Iris pigment epithelial cell (primary cell): Measurements from ENCODE around the gene PCCA.
"Not testable (repeated sequence)": the region's sequence is repeated elsewhere in the genome, so short reads cannot be mapped to it uniquely, and the experiment has no call there.

Experiments used
- DNase-seq: peaks from one replicate; pipeline ENCODE4 v3.0.0-alpha.2; 2011; ENCODE audit warnings: low read depth

The PCCA gene

DNA sequence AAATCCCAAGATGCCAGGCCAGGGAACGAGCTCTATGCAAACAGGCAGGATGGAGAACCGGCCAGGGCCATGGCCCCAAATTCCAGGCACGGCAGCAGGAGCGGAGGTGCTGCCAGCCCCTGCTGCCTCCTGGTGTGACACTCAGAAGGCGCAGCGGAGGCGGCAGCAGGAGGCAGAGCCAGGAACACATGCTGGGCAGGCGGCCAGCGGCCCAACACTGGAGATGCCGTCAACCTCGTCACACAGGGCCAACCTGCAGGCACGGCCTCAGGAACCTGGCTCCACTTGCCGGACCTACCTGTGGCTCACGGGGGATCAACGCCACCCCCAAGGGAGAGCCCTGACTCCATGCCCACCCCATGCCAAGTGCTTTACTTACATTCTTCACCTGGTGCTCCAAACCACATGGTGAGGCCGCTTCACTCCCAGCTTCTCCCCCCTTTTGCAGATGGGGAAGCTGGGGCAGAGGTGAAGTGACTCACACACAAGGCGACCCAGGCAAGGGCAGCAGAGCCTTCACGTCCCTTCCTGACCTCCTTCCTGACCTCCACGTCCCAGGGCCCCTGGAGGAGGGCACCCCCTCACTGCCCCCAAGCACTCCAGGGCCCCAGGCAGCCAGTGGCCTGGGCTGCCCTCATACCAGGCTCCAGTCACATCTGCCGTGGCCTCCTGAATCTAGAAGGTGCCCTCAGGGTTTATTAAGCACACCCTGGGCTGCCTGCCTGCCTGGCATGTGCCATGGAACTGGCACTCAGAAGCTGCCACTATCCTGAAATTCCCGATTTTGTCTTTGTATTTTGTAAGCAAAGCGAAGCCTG, 456.2 kb downstream of the PCCA start:
- no peak for DNase-seq

DNA sequence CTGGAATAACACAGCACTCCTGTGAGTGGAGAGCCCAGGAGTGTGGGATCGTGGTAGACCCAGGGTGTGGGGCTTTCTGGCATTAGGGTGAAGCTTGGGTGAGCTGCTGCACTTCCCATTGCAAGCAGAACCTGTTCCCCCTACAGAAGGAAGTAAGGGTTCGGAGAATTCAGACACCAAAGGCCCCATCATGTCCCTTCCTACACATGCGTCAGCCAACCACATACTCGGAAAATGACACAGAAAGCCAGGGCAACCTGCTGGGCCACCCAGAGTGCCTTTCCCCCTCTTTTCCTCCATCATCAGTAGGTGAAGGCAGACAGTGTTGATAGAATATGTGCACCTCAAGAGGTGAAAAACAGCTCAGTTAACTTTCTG, 456.8 kb downstream of the PCCA start:
- no peak for DNase-seq

GRCh38 chr13:100546713-100547405, 458.0 kb downstream of the PCCA start:
- no peak for DNase-seq

DNA sequence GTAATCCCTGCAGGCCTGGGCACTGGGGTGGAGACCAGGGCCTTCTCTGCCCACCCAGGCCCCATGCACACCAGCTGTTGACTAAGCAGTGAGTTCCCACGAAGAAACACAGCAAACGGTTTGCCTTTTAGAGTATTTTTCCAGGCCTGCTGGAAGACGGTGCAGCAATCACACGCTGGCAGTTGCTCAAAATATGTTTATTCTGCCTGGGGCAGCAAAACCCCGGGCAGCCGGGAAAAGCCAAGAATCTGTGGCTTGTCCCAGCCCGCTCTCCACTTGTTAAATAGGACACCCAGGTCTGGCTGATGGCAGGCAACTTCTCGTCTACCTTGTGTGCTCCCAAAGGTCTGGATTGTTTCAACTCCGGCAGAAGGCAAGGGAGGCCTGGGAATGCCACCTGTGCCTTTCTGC, 458.9 kb downstream of the PCCA start:
- no peak for DNase-seq

DNA sequence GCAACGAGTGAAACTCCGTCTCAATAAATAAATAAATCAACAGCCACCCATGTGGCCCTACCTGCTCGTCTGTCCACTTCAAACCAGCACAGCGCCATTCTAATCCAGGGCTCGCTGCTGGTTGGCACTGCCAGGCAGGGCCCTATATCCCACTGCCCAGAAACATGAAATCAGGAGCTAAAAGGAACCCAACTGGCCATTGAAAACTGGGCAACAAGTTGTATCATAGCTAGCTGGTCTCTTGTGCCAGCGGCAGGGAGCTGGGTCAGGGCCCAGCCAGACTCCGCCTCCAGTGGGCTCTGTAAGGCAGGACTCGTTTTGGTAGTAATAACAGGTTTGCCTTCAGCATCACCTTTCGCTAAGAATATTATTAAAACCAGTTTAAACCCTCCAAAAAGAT, 460.4 kb downstream of the PCCA start:
- no peak for DNase-seq

DNA sequence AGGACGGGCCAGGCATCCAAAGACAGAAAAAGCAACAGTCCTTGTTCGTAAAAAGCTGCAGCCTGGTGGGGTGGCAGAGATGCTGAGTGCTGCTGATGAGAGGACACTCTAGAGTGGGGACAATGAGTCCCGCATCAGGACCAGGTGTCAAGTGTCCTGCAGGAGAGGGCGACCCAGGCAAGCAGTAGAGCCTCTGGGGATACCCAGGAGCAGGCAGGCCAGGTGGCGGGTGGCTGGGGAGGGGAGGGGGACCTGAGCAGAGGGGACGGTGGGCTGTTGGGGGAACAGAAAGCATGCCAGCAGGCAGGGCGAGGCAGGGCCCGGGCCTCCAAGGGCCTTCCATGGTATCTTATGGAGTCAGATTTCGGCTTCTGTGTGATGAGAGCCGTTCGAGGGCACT, 463.9 kb downstream of the PCCA start:
- no peak for DNase-seq

DNA sequence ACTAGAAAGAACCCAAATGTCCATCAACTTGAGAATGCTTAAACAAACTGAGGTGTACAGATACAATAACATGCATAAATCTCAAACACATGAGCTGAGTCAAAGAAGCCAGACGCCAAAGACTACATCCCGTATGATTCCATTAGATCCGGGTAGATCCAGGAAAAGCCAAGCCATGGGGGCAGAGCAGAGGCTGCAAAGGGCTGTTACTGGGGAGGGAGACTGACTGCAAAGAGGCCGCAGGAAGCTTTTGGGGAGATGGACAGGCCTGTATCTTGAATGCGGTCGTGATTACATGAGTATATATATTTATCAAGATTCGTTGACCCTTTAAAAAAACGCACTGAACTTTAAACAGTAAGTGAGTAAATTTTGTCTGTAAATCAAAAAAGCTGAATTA, 471.0 kb downstream of the PCCA start:
- DNase-seq: no peak

DNA sequence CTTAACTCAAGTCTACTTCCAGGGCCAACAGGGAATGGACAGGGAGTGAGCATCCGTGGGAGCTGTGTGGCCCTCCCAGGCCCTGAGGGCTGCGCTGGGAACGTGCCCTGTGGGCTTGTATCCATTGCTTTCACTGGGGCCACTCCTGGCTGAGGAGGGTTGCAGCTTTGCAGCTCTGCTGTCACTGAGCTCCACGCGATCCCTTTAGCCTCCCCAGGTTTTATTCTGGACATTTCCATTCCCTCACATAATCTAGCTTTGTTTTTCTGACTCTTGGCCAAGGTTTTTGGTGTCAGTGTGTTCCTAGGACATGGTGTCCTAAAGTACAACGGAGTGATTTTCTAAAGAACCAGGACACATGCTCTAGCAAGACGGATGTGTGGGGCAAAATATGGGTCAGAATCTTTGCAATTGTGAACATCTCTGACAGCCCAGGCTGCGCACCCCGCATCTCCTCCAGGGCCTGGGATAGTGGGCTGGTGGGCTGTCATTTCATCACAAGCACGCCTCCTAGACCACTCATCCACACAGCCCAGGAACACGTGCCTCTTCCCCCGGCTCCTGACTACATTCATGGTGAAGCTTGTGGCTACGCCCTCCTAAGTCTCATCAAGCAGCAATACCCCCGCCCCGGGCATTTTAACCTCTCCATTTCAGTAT, 471.7 kb downstream of the PCCA start:
- no peak for DNase-seq

GRCh38 chr13:100561158-100561499, 472.2 kb downstream of the PCCA start:
- DNase-seq: no peak

DNA sequence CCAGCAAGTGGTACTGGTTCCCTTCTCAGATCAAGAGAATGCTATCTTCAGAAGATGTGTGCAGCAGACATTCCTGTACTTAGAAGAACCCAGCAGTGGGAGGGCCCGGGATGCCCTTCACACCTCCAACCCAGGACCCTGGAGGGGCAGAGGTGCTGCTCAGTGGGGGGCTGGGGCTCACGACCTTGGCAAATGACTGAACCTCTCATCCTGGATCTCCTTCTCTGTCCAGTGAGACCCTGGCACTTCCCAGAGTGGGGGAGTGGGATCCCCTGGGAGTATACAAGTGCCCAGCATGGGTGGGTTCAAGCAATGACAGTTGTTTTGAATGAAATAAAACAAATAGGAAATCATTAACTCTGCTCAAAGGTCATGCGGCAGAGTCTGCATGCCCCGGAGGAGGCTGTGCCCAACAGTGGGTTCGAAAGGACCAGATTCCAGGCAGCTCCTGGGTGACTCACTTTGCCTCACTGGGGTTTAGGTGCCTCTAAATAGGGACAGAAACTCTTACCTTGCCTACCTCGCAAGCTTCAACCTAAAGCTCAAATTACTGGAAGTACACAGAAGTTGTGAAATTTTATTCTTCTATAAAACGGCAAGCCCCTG, 472.8 kb downstream of the PCCA start:
- no peak for DNase-seq

DNA sequence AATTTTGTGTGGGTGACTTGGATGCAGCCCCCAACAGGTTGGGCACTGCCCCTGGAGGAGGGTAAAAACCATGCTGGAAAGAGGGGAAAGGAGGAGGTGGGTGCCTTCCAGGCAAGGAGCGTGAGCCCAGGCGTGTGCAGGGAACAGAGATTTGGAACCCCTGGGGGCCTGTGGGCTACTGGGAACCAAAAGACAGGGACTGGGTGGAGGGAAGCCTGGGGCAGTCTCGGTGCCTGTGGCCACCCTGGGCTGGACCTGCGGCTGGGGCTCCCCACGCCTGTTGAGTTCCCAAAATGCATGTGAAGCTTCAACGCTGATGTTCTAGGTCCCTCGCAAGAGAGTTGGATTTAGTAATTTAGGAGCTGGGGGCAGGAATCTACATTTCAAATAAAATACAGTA, 474.9 kb downstream of the PCCA start:
- no peak for DNase-seq

GRCh38 chr13:100564444-100565223, 475.7 kb downstream of the PCCA start:
- no peak for DNase-seq

DNA sequence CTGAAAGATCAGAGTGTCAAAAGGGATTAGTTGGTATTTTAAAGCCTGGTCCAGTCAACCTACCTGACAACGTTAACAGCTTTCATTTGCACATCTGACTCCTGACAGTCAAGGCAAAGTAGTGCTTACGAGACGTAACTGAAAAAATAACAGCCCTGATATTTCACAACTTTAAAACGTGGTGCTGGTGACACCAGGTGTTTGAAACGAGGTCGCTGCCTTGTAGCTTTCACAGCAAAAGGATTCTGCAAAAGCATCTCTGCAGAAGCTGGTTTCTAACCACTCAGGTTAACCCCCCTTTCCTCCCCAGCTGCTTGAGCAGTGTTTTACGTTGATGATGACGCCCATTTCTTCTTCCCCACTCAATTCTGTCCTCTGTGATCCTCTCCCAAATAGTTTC, 476.4 kb downstream of the PCCA start:
- DNase-seq: no peak

DNA sequence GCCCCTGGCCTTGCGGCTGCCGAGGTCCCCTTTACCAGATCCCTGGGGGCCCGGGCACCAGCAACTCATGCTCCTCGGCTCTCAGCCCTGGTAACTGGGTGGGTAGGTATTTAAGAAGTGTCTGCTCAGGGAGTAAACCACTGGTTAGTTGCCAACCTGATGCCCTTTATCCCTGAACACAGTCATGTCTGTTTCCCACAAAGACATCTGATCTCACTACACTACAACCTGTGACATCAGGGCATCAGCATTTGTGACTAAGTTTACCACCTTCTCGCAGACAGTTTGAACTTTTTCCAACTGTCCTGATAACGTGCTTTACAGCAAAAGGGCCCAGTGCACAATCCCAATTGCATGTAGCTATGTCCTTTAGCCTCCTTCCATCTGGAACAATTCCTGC, 477.6 kb downstream of the PCCA start:
- DNase-seq: peak; percentile 12

DNA sequence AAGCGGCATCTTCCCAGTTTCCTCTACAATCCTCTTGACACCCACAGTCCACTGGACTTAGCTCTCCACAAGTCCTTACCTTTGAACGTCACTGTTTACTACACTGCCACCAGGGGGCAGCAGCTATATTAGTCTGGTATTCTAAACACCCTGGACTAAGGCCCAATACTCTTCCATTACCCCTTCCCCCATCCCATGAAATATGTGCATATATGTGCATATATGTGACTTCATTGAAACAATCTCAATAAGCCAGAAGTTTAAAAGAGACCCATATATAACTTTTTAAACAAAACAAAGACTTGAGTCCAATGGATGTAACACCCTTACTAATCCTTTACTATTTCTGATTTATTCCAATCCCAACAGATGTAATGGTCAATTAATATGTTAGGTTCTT, 484.2 kb downstream of the PCCA start:
- DNase-seq: peak; percentile 85

DNA sequence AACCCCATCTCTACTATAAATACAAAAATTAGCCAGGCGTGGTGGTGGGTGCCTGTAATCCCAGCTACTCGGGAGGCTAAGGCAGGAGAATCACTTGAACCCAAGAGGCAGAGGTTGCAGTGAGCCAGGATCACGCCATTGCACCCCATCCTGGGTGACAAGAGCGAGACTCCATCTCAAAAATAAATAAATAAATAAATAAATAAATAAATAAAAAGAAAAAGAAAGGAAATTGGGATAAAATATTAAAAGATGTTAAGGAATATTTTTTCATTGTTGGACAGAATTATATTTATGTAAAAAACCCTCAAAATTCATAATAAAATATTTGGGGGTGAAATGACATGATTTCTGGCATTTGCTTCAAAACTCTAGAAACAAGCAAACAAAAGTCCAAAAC, 488.3 kb downstream of the PCCA start:
- DNase-seq: not testable (repeated sequence)
